ENCODE results near the gene ZNF197.
"Not testable (repeated sequence)": the region's sequence is repeated elsewhere in the genome, so short reads cannot be mapped to it uniquely, and the experiment has no call there.

Gene ZNF197

DNA sequence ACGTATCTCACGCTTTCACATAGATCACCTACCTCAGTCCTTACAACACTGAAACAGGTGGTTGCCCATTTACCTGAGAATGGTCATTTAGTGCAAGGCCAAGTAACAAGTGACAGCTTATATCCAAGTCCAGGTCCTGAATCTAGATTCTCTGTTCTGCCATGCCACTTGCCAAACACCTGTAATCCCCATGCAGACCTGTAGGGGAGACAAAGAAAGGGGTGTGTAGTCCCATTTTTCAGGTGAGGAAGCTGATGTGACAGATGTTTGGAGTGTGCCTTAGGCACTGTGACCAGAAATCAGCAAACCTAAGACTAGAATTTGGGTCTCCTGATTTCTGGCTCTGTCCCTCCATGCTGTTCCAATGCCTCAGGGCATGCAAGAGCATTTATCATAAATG is 36.4 kb downstream of the ZNF197 start:
- DNase-seq (ENCODE audit: low read depth in 2 of 3, low spot score in 2 of 3), result no peak

DNA sequence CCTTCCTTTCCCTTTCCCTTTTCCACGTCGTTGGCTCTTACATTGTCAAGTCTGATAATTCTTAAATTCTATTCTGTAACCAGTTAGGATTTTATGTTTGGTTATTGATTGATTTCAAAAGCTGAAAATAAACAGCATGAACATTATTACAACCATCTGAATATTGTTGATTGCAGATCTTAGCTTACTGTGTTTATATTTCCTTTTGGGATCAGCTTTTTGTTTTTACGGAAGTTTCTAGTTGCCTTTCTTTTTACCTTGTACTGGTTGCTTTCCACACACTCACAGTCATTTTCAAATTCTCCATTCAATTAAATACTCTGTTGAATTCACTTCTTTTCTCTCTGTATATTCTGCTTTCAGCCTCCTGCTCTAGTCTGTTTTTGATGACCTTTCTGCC is 40.3 kb downstream of the ZNF197 start:
- no peak for DNase-seq (ENCODE audit: low read depth in 2 of 3, low spot score in 2 of 3)

DNA sequence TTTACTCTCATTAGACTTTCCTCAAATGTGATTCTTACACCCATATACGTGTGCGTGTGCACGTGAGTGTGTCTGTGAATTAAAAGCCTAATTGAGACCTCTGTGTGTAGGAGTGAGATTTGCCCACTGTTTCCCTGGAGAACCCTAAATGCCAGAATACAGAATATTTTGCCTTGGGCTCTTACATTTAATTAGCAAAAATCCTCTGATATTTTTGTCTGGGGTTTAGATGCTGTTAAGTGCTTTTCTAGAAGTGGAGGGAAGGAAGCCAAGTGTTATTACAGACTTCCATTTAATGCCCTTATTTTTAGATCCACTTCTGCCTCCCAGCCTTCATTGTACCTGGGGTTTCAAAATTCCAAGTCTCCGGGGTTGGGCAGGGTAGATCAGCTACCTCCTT is 41.5 kb downstream of the ZNF197 start:
- no peak for DNase-seq (ENCODE audit: low read depth in 2 of 3, low spot score in 2 of 3)

DNA sequence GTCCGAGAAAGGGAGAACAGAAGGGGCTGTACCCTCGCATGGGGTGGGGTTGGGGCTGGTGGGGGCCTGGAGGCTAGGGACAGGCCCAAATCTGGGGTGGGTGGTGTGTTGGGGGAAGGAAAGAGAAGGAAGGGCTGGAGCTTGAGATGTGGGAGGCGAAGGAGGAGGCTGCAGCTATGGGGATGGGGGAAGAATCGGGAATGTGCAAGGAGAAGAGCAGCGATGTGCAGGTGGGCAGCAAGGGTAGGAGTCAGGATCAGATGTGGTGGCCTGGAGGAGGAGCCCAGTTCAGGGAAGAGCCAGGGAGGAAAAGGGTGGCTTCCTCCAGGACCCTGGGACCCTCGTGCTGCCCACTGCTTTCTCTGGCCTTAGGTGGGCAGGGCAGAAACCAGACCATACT is 44.9 kb downstream of the ZNF197 start:
- DNase-seq (ENCODE audit: low read depth in 2 of 3, low spot score in 2 of 3), result no peak

DNA sequence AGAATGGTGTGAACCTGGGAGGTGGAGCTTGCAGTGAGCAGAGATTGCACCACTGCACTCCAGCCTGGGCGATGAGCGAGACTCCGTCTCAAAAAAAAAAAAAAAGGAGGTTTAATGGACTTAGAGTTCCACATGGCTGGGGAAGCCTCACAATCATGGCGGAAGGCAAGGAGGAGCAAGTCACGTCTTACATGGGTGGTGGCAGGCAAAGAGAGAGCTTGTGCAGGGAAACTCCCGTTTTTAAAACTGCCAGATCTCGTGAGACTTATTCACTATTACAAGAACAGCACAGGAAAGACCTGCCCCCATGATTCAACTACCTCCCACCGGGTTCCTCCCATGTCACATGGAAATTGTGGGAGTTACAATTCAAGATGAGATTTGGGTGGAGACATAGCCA is 48.6 kb downstream of the ZNF197 start:
- DNase-seq (ENCODE audit: low read depth in 2 of 3, low spot score in 2 of 3), result not testable (repeated sequence)

DNA sequence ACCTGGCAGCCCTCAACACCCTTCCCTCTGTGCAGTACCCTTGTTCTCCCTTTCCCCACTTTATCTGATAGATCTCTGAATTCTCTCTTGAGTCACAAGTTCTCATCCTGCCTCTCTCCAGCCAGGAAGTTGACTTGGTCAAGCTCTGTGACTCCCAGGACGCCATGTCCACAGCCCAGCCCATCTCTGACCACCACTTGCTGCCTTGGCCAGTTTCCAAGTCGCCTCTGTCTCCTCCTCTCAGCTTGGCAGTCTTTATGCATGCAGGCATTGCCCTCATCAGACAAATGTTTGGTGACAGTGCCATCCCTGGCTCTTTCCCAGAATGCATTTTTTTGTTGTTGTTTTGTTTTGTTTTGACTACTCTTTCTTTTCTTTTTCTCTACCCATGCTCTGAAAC is 49.4 kb downstream of the ZNF197 start:
- DNase-seq (ENCODE audit: low read depth in 2 of 3, low spot score in 2 of 3), result no peak

DNA sequence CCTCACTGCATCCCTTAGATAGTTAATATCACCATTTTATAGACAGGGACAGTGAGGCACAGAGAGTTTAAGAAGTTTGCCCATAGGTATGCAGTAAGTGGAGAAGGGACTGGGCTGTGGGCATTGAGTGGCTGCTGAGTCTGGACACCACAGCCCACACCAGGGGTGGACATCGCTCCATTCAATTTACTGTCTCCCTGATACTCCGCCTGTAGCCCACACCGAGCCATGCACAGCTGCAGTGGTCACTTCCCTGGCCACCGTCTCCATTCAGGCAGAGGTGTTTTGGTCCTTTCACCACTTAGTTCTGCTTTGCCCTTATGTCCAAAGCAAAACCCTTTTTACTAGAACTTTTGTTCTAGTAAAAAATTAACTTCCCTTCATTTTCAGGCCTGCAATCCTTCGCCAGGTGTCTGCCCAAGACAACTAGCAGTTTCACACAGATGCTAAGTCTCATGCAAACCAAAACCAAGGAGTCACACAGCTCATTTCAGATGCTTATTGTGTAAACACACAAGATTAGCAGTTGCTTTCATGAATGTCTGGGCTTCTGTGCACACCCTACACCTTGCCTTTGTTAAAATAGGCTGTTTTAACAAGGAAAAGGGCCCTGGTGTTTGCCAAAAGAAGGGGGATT is 53.8 kb downstream of the ZNF197 start:
- DNase-seq (ENCODE audit: low read depth in 2 of 3, low spot score in 2 of 3), result no peak

DNA sequence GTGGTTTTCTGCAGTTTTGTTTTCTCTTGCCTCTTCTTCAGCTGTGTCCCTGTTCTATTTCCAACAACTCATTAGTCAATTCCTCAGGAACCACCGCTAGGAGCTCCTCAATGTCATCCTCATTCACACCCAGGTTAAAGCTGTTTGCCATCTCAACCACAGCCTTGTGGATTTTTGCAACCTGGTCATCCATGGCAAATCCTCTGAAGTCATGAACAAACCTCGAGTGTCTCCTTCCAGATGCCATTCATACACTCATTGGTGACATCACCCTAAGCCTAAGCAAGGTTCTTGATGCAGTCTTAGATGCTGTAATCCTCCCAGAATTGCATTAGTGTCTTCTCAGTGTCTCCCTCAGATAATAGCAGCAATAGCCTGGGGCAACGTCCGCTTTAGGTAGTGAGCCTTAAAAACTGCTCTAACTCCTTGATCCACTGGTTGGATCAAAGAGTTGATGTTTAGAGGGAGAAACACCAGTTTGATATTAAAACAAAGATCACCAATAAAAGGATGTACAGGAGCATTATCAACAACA is 56.2 kb downstream of the ZNF197 start:
- no peak for DNase-seq (ENCODE audit: low read depth in 2 of 3, low spot score in 2 of 3)

DNA sequence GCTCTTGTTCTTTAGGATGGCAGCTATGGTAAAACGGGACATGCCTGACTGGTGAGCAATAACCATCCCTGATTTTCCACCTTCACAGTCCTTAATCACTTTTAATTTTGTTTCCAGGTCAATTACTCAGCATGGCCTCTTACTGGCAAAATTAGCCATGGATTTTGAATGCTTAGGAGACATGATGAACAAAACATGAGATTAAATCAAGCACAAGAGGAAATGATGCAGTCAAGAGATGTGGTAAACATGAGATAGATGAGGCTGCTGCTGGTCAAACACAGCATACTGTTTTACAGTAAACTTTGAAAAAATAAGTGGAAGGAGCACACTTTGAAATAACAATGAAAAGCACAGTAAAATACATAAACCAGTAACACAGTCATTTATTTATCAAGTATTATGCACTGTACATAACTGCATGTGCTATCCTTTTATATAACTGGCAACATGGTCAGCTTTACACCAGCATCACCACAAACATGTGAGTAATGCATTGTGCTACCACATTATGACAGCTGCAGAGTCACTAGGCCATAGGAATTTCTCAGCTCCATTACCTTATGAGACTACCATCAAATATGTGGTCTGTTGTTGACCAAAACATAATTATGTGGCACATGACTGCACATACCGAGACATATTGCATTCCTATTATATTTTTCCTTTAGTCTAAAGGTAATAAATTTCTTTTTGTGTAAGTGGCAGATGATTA is 57.5 kb downstream of the ZNF197 start:
- DNase-seq (ENCODE audit: low read depth in 2 of 3, low spot score in 2 of 3), result no peak

DNA sequence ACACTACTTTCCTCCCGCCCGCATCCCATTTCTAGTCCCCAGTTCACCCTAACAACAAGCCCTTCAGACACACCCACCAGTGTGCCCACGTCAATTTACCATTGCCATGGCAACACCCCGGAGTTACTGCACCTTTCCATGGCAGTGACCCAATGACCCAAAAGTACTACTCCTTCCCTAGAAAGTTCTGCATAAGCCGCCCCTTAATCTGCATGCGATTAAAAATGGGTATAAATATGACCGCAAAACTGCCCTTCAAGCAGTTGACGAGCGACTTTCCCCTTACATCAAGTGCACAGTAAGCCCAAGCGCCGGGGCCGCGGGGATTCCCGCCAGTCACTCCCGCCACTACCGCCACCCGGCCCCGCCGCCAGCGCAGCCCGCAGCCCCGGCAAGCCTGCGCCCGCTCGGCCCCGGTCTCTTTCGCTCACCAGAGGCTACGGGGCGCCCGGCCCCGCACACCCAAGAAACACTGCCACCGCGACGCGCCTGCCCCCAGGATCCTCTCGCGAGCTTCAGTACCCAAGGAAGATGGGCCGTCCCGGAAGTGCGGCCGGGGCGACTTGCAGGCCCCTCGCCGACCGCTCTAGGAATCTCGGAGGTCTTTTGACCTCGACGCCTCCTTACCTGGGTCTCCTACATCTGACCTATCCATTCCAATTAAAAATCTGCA is 60.4 kb downstream of the ZNF197 start:
- DNase-seq (ENCODE audit: low read depth in 2 of 3, low spot score in 2 of 3), result peak; percentile 4 to 40 (median 23)

DNA sequence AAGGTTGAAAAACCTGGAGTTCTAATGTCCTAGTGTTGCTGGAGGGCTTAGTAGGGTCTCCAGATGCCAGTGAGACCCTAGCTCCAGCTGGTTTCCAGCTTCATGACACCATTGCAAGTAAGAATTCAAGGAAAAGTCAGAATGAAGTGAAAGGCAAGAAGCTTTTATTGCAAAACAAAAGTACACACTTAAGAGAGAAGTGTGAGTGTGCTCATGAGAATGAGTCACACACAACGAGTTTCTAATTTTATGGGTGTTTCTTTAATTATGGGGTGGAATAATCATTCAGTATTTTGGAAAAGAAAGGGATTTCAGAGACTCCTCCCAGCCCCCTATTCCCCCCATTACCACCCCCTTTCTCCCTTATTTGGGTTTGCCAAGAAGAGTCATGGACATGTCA is 63.1 kb downstream of the ZNF197 start:
- DNase-seq (ENCODE audit: low read depth in 2 of 3, low spot score in 2 of 3), result no peak
